ENCODE data around the gene ARNT2.

DNA sequence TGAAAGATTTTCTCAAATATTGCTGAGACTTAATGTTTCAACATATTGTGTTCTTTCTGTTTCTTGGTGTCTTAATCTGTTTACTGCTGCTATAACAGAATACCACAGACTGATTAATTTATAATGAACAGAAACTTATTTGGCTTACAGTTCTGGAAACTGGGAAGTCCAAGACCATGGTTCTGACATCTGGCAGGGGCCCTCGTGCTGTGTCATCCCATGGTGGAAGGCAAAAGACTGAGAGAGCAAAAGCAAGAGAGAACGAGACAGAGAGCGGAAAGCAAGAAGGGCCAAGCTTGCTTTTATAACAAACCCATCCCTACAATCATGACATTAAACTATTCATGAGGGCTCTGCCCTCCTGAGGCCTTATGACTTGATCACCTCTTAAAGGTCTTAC lies 88.7 kb downstream of the ARNT2 start:
- TF ChIP-seq, protein P1, sequence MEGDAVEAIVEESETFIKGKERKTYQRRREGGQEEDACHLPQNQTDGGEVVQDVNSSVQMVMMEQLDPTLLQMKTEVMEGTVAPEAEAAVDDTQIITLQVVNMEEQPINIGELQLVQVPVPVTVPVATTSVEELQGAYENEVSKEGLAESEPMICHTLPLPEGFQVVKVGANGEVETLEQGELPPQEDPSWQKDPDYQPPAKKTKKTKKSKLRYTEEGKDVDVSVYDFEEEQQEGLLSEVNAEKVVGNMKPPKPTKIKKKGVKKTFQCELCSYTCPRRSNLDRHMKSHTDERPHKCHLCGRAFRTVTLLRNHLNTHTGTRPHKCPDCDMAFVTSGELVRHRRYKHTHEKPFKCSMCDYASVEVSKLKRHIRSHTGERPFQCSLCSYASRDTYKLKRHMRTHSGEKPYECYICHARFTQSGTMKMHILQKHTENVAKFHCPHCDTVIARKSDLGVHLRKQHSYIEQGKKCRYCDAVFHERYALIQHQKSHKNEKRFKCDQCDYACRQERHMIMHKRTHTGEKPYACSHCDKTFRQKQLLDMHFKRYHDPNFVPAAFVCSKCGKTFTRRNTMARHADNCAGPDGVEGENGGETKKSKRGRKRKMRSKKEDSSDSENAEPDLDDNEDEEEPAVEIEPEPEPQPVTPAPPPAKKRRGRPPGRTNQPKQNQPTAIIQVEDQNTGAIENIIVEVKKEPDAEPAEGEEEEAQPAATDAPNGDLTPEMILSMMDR (IDR thresholded peaks at IDR 0.05) = no peak
- TF ChIP-seq POLR2A (IDR thresholded peaks at IDR 0.05; ENCODE audit: low read length) (no peak), NR3C1 (IDR thresholded peaks at IDR 0.05) (no peak)
- TF ChIP-seq, protein P2, sequence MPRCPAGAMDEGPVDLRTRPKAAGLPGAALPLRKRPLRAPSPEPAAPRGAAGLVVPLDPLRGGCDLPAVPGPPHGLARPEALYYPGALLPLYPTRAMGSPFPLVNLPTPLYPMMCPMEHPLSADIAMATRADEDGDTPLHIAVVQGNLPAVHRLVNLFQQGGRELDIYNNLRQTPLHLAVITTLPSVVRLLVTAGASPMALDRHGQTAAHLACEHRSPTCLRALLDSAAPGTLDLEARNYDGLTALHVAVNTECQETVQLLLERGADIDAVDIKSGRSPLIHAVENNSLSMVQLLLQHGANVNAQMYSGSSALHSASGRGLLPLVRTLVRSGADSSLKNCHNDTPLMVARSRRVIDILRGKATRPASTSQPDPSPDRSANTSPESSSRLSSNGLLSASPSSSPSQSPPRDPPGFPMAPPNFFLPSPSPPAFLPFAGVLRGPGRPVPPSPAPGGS (IDR thresholded peaks at IDR 0.05) = no peak

Data from A549 (cell line).